HS-5 (cell line): ENCODE data around the gene KIAA0408.
"Not testable (repeated sequence)": the region's sequence is repeated elsewhere in the genome, so short reads cannot be mapped to it uniquely, and the experiment has no call there.

ENCODE experiments used
- DNase-seq: peaks from one replicate; pipeline ENCODE4 v3.0.0-alpha.2; 2012; ENCODE audit warnings: low read depth

Gene KIAA0408

DNA sequence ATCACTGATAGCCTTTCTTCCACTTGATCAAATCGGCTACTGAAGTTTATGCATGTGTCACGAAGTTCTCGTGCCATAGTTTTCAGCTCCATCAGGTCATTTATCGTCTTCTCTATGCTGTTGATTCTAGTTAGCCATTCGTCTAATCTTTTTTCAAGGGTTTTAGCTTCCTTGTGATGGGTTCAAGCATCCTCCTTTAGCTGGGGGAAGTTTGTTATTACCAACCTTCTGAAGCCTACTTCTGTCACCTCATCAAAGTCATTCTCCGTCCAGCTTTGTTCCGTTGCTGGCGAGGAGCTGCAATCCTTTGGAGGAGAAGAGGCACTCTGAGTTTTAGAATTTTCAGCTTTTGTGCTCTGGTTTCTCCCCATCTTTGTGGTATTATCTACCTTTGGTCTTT is 47.2 kb downstream of the KIAA0408 start:
- not testable (repeated sequence) for DNase-seq
